ENCODE data around the gene FCER1A.

Gene FCER1A

DNA sequence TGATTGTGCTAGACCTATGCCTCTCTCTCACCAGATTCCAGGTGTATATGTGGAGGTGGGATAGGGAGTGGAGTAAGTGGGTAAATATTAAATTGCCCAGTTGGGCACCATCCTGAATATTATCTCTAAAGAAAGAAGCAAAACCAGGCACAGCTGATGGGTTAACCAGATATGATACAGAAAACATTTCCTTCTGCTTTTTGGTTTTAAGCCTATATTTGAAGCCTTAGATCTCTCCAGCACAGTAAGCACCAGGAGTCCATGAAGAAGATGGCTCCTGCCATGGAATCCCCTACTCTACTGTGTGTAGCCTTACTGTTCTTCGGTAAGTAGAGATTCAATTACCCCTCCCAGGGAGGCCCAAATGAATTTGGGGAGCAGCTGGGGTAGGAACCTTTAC lies at the start of gene FCER1A:
TSS of gene FCER1A (plus strand) at position 242 of the 400 bp plus-strand sequence. CDS start at position 271, 29 bp downstream.
- H3K4me3 ChIP-seq (ENCODE audit: low read length), result no peak within 1 kb of the TSS
- TF ChIP-seq ZNF274 (IDR thresholded peaks at IDR 0.05; ENCODE audit: low read depth, low read length), result no peak

DNA sequence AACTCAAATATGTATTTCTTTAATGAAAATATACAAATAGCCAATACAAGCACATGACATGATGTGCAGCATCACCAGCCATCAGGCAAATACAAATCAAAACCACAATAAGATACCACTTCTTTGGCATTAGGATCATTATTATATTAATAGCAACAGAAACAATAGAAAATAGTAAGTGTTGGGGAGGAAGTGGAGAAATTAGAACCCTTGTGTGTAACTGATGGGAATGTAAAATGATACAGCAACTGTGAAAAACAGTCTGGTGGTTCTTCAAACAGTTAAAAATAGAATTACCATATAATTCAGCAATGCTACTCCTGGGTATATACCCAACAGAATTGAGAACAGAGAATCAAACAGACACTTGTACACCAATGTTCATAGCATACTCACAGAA lies 40.8 kb upstream of the FCER1A start:
- TF ChIP-seq ZNF274 (IDR thresholded peaks at IDR 0.05; ENCODE audit: low read depth, low read length), result no peak
- no peak overlapping the region for H3K4me3 ChIP-seq (ENCODE audit: low read length)

DNA sequence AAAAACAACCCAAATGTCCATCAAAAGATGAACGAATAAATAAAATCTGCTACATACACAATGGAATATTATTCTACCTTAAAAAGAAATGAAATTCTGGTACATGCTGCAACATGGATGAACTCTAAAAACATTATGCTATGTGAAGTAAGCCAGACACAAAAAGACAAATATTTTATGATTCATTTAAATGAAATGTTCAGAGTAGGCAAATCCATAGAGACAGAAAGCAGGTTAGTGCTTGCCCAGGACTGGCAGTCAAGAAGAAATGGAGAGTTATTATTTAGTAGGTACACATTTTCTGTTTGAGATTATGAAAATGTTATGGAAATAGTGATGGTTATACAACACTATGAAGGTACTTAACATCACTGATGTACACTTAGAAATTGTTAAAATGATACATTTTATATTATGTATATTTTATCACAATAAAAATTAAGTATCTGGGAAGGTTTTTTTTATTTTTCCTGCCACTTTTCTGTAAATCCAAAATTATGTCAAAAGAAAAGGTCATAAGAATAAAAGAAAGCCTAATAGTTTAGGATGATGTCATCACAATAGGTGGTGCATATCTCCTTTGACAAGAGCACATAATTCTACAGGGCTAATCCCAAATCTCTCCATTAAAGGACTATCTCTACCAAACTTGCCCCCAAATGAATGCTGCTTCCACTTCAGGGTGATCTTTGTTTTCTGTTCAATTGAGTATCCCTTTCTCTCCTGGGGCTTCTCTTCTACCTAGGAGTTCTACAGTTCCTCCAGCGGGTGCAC lies 40.2 kb upstream of the FCER1A start:
- no peak for TF ChIP-seq ZNF274 (IDR thresholded peaks at IDR 0.05; ENCODE audit: low read depth, low read length)
- no peak overlapping the region for H3K4me3 ChIP-seq (ENCODE audit: low read length)

DNA sequence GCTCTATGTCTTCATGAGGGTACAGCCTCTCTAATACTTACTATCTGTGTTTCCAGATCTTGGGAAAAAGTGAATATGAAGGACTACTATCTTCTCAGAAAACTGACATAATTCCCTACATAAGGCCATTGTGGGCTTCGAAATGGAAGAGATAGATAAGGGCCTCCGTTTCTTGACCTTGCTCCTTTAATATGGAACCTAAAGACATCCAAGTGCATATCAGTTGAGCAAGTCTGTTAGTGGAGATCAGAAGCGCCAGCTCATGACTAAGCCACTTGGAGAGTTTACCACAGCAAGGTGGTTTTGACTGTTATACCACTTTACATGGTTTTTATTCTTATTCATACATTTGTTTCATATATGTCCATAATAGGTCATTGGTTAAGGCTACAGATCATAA lies 35.3 kb upstream of the FCER1A start:
- H3K4me3 ChIP-seq (ENCODE audit: low read length), result no peak overlapping the region
- TF ChIP-seq ZNF274 (IDR thresholded peaks at IDR 0.05; ENCODE audit: low read depth, low read length), result no peak

DNA sequence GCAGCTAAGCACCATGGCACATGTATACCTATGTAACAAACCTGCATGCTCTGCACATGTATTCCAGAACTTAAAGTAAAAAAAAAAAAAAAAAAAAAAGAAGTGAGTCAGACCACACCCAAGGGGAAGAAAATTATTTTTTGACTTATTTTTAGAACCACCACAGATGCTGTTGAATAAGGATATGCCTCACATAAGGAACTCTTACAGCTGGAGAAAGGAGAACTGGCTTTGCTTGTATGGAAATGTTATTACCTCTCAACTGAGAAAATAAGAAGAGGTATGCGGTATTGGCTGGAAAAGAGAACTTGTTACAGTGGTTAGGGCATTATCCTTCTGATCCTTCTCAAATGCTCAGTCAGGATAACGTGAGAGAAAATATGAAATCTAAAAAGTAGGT lies 27.5 kb upstream of the FCER1A start:
- H3K4me3 ChIP-seq (ENCODE audit: low read length), result no peak overlapping the region
- TF ChIP-seq ZNF274 (IDR thresholded peaks at IDR 0.05; ENCODE audit: low read depth, low read length), result no peak

DNA sequence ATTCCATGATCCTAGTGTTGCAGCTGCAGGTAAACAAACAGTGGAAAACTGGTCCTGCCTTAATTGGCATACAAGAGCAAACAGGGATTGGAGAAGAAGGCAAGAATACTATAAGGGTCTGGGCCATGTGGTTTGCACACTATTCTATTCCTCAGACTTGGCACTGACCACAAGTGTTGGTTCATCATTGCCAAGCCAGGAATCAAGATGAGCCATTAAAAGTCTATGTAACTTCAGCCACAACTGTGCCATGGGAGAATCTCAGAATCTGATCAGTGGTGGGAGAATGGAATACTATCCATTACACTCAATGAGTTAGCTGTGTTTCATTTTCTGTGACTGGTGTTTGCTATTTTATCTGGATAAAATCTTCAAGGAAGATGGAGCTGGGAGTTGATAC lies 26.2 kb upstream of the FCER1A start:
- H3K4me3 ChIP-seq (ENCODE audit: low read length), result no peak overlapping the region
- TF ChIP-seq ZNF274 (IDR thresholded peaks at IDR 0.05; ENCODE audit: low read depth, low read length), result no peak

DNA sequence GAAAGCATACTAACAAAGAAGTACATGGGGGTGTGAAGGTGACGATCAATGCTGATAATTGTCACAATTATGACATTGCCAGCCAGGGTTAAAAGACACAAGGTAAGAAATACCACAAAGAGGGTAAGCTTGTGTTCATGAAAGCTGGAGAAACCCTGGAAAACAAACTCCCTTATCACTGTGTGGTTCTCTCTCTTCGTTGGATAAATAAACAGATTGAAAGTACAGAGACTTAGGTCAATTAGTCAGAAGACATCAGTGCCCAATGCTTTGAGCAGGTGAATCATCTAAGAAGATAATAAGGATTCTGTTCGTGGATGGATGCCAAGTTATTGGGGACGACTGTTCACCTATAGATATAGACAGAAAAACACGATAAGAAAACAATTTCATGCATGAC lies 22.4 kb upstream of the FCER1A start:
- H3K4me3 ChIP-seq (ENCODE audit: low read length), result no peak overlapping the region
- TF ChIP-seq ZNF274 (IDR thresholded peaks at IDR 0.05; ENCODE audit: low read depth, low read length), result no peak

DNA sequence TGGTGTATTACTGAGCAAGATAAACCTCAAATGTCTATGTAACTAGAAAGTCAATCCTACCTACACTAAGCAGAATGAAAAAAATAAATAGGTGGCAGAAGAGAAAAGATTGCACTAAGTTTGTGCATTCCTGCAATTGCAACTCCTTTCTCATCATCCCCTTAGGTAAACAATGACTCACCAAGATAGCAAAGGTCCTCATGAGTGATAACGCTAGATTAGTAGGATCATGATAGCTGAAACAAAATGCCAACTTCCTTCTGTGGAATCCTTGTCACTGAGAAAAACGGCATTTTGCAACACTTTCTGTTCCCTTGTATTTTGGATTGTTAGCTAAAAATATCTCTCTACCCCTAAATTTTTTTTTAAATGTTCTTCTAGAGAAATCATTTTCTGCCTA lies 20.0 kb upstream of the FCER1A start:
- H3K4me3 ChIP-seq (ENCODE audit: low read length), result no peak overlapping the region
- no peak for TF ChIP-seq ZNF274 (IDR thresholded peaks at IDR 0.05; ENCODE audit: low read depth, low read length)

DNA sequence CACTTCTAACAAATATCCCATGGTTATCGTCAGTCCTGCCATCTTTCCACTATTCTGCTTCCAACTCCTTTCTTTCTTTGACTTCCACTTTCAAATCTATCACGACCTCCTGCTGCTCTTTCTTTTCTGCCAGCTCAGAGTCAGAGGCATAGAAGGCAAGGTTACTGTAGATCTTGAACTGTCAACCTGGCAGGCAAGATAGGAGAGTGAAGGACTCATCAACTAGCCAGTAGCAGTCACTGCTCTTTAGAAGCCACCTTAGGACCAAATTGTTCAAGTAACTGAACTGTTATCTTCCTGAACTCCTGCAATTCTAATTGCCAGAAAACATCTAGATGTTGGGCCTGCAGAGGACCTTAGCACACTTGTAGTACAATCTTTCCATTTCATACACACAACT lies 13.1 kb upstream of the FCER1A start:
- no peak for TF ChIP-seq ZNF274 (IDR thresholded peaks at IDR 0.05; ENCODE audit: low read depth, low read length)
- H3K4me3 ChIP-seq (ENCODE audit: low read length), result no peak overlapping the region

DNA sequence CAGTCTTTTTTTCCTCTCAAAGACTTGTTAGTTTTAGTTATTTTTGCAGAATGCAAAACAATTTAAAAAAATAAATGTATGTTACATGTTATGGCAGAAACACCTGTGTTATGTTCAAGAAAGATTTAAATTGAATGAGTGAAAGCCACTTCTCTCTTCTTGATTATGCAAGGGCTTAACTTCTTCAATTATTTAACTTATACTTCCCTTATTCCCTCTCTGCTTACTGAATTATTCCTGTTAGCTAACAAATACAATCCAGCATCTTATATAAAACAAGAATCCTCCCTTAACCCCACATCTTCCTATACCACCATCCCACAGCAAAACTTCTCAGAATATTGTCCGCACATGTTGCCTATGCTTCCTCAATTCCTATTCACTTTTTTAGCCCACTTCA lies 10.7 kb upstream of the FCER1A start:
- H3K4me3 ChIP-seq (ENCODE audit: low read length), result no peak overlapping the region
- no peak for TF ChIP-seq ZNF274 (IDR thresholded peaks at IDR 0.05; ENCODE audit: low read depth, low read length)

DNA sequence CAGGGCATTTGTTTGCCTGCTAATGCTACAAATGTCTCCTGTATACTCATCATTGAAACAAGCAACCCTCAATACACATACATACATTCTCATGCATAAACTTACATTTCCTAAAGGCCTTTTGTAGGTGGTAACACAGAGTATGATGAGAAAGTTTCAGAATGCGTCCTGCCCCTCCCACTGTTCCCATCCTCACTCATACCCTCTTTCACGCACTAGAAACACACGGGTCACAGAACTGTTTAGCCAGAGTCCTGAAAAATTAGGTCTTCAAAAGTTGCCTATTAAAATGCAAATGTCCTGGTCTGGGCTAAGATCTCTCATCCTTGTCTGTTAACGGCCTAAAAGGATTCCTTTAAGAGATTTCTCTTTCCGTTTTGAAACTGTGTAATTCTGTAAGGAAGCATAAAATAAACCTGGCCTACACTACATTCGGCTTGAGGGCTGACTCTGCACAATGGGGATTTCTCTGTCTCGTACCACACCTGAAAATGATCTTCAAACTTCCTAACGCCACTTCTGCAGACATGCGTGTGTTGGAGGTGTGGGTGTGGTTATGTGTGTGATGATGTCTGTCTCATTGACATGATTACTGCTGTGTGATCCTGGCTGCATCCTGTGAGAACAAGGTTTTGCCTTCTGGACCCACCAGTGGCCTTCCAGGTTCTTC lies 5.3 kb upstream of the FCER1A start:
- no peak for TF ChIP-seq ZNF274 (IDR thresholded peaks at IDR 0.05; ENCODE audit: low read depth, low read length)

DNA sequence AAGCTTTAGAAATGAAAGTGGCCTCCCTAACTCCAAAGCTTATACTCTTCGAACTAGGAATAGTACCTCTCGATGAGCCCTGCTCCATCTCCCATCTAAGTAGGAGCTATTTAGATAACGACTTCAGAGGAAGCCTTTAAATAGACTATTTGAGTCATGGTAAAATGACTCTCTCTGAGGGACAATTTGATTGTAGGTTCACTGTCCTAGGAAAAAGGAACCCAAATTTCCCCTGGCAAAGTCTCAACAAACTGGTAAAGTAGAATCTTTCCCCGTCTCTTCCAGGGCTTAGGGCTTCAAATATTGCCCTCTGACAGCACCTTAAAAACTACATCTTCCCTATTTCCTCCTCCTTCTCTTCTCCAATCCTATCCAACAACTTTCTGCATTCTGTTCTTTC lies 2.0 kb upstream of the FCER1A start:
- no peak overlapping the region for H3K4me3 ChIP-seq (ENCODE audit: low read length)
- TF ChIP-seq ZNF274 (IDR thresholded peaks at IDR 0.05; ENCODE audit: low read depth, low read length), result no peak

More for the DNA sequence above, 5.3 kb upstream of the FCER1A start:
- no peak overlapping the region for H3K4me3 ChIP-seq (ENCODE audit: low read length)

DNA sequence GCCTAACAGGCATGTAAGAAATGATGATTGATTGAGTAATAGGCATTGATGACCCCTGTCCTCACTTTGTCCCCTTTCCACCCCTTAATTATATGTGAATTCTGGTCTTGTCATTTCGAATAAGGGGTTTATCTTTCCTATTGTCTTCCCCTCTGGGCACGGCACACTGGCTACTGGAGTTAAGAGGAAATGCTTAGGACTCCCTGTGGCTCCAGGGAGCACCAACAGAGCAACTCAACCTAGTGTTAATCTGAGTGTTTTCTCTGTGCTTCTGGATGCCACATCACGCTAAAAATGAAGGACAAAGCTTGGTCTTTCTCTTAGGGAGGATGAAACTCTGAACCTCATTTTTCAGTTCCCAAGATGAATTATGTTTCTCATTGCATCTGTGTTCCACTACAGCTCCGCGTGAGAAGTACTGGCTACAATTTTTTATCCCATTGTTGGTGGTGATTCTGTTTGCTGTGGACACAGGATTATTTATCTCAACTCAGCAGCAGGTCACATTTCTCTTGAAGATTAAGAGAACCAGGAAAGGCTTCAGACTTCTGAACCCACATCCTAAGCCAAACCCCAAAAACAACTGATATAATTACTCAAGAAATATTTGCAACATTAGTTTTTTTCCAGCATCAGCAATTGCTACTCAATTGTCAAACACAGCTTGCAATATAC lies 5.3 kb downstream of the FCER1A start:
- no peak for TF ChIP-seq ZNF274 (IDR thresholded peaks at IDR 0.05; ENCODE audit: low read depth, low read length)
- H3K4me3 ChIP-seq (ENCODE audit: low read length), result no peak overlapping the region

DNA sequence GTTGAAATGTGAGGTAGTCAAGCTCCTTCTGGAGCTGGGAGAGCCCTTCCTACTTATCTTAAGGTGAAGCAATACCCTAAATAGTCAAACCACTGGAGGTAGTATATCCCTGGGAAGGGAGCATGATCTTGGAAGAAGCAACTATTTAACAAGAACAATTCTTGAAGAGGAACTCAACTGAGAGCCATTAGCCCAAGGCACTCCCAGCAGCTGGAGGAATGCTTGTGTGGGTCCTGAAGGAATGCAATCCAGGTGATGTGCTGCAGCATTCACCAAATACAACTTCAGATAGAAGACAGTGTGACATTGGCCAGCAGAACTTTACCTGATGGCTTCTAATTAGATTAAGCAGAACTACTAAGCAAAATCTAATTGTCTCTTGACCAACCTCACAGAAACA lies 9.5 kb downstream of the FCER1A start:
- H3K4me3 ChIP-seq (ENCODE audit: low read length), result no peak overlapping the region

DNA sequence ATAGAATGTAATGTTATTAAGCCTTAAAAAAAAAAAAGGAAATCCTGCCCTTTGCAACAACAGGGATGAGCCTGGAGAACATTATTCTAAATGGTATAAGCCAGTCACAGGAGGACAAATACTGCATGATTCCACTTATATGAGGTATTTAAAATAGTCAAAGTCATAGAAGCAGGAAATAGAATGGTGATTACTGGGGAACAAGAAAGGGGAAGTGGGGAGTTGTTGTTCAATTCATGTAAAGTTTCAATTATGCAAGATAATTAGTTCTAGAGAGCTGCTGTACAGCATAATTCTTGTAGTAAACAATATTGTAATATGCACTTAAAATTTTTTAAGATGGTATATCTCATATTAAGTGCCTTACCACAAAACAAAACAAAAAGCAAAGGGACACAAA lies 13.2 kb downstream of the FCER1A start:
- no peak overlapping the region for H3K4me3 ChIP-seq (ENCODE audit: low read length)
- no peak for TF ChIP-seq ZNF274 (IDR thresholded peaks at IDR 0.05; ENCODE audit: low read depth, low read length)

More for the DNA sequence above, 9.5 kb downstream of the FCER1A start:
- no peak for TF ChIP-seq ZNF274 (IDR thresholded peaks at IDR 0.05; ENCODE audit: low read depth, low read length)
